Measurements from ENCODE around the gene NDOR1. TPM values are rescaled to one million over a fixed set of nuclear protein-coding genes. Genes with fewer than 3 reads are reported as not detected.

The NDOR1 gene
- total RNA-seq, 1 donor = 10.2 TPM

DNA sequence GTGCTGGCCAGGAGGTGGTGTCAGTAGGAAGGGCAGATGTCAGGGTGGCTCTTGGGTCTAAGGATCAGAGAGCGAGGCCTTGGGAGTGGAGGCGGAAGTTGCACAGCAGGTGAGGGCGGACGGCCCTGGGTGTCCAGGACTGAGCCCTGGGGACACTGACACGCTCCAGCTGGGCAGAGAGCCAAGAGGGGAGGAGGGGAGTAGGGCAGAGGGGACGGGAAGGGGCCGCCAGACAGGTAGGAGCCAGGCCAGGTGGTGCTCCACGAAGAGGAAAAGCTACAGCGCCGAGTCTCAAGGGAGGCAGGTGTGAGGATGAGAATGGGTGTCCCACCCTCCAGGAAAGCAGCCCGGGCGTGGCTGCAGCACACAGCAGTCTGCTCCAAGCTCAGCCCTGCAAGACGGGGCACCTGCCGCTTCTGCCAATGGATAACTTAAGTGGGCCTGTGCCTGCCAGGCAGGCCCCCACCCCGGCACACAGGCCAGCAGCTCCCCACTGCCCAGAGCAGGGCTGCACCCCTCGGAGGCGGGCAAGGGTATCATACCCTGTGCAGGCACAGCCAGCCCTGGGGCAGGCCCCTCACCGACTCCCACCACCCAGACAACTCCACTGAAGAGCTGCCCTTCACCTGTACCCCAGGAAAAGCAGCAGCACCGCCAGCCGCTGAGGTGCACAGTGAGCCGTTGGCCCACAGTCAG is 9.8 kb upstream of the NDOR1 start:
- no peak for DNase-seq (ENCODE audit: low read depth in 2 of 3, low spot score in 2 of 3)

DNA sequence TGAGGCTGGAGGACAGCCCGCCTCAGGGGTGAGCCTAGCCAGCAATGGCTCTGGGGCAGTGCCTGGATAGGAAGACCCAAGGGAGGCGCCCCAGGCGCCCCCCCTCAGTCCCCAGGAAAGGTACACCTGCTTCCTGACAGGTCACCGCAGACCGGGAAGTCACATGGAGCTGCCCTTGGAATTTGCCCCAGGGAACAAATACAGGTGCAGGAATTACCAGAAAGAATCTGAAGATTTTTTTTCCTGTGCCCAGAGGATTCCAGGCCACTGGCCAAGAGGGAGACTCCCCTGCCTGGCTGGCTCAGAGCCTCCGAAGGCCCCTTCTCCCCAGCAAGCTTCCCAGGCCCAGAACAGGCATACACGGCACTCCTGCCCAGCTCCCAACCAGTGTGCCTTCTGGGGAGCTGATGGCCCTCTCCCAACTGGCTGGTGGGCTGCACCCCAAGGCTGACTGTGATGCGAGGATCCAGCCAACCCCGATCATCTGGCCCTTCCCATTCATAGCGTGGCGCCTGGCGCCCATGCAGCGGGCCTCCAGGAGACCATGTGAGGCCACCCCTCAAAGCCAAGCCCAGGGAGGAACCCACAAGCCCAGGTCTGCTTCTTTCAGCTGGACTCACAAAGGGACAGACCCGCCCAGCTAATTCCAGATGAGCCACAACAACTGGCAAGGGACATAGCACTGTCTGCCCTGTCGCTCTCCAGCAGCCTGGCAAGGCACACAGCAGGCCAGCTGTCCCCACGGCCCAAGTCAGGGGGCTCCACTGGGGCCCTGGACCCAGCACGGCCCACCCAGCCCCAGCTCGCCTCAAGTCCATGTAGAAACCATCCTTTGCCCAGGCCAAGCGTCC is 7.2 kb upstream of the NDOR1 start:
- DNase-seq (ENCODE audit: low read depth in 2 of 3, low spot score in 2 of 3) = no peak

DNA sequence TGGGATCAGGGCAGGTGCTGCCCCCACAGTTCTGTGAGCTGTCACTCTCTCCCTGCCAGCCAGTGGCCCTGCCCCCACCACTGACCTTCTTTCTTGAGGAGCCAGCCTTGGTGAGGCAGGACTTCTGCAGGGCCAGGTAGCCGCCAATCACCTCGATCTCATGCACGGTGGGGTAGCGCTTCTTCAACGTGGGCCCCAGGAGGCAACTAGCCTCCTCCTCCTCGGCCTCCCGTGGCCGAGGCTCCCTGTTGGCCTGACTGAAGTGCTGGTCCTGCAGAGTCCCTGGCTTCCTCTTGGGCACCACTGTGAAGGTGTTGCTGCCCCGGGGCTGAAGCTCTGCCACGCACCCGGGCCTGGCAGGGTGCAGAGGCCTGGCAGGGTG is 6.6 kb upstream of the NDOR1 start:
- DNase-seq (ENCODE audit: low read depth in 2 of 3, low spot score in 2 of 3) = no peak

DNA sequence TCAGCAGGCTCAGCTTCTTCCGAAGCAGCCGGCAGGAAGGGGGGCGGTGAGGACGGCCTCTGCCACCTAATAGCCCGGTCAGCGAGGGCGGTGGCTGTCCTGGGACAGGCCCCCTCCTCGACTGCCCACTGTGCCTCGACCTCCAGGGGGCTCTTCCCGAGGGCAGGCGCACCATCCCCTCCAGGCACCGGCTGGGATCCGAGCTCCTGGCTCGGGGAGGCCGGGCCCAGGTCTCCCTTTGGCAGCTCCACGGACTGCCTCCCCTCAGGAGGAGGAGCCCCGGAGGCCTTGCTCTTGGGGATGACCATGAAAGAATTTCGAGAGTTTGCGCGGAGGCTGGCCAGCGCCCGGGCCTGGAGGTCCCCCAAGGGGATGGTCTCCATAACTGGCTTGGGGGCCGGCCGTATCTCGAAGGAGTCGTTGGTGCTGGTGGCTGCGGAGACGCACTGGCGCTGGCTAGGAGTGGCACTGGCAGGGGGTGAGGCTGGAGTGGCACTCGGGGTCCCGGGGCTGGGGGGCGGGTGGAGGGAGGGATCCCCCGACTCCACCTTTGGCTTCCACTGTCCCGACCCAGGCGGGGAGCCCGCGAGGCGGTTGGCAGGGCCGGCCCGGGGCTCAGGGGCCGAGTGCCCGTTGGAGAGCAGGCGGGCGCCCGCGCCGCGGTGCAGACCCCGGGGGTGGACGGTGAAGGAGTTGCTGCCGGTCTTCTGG is 5.9 kb upstream of the NDOR1 start:
- DNase-seq (ENCODE audit: low read depth in 2 of 3, low spot score in 2 of 3) = no peak

DNA sequence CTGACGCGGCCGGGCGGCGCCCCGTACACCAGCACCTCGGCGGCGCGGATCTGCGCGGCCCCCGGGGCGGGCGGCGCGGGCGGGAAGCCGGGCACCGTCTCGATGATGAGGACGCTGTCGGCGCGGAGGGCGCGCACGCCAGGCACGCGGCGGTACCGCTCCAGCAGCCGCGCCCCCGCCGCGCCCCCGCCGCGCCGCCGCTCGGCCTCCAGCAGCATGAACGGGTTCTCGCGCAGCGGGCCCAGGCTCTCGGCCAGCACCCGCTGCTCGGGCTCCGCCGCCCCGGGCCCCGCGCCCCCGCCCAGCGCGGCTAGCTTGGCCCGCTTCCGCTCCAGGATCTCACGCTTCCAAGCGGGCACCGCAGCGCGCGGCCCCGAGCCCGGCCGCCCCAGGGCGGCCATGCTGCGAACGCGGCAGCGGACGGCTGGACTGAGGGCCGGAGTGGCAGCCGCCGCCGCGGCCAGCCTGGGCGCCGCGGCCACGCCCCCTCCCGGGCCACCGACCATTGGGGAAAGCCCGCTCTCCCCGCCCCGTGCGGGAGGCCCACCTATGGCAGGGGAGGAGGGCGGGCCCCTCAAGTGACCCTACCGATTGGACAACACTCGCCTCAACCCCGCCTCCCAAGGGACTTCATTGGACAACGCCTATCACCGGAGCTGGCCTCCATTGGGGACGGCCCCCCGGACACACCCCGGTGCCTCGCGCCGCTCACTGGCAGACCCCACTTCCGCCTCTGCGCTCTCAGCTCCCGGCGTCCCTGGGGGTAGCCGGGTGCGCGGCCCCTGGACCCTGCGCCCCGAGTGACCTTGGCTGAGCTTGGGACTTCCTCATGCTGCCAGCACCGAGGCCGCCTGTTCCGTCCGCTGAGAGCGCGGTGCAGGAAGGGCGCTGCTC is 4.9 kb upstream of the NDOR1 start, which contains the start of gene TPRN:
Gene TPRN, minus strand, starts transcription at position 431 of the 894 bp plus-strand sequence. Its CDS starts 30 bp downstream, at position 401.
- DNase-seq (ENCODE audit: low read depth in 2 of 3, low spot score in 2 of 3) = peak; percentile 86 to 99 (median 98)

DNA sequence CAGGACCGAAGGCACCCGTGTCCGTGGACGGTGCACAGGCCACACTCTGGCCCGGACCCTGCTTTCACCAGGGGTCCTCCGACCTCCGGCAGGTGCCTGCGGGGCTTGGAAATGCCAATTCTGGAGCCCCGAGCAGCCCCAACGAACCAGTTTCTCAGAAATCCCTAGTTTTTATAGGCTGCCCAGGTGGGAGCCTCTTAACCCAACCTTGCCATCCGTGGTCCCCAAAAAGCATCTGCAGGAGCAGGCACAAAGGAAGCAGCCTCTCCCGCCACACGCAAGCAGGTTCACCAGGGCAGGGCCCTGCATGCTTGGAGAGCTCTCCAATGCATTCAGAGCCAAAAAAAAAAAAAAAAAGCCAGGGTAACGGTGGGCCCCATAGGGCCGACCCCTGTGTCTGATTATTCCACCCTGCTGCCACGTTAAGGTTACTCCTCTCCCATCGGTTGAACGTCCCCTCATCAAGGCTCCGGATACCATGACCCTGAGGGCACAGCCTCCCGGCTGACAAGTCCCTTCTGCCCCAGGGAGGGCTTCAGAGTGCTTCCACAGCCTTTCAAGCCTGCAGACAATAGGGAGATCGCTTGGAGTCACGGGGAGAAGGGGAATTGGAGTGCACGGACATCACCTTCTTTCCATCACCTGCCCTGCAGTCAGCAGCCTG is 4.2 kb upstream of the NDOR1 start:
- DNase-seq (ENCODE audit: low read depth in 2 of 3, low spot score in 2 of 3) = no peak

DNA sequence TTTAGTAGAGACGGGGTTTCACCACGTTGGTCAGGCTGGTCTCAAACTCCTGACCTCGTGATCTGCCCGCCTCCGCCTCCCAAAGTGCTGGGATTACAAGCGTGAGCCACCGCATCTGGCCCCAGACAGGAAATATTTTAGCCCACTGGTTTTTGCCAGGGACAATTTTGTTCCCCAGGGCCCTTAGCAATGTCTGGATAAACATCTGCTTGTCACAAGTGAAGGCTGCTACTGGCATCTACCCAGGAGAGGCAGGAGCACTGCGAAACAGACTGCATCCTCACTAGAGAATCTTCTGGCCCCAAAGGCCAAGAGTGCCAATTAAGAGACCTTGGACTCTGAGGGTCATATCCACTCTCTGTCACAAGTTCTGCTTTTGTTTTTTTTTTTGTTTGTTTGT is 2.5 kb upstream of the NDOR1 start:
- no peak for DNase-seq (ENCODE audit: low read depth in 2 of 3, low spot score in 2 of 3)

DNA sequence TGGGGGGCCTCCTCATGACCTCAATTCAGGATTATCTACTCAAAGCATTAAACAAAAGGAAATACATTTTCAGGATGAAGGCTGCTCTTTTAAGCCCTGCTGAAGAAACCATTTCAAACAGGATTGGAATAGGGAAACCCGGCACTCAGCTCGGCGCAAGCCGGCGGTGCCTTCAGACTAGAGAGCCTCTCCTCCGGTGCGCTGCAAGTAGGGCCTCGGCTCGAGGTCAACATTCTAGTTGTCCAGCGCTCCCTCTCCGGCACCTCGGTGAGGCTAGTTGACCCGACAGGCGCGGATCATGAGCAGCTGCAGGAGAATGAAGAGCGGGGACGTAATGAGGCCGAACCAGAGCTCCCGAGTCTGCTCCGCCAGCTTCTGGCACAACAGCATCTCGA is 772 bp upstream of the NDOR1 start:
- no peak for DNase-seq (ENCODE audit: low read depth in 2 of 3, low spot score in 2 of 3)

DNA sequence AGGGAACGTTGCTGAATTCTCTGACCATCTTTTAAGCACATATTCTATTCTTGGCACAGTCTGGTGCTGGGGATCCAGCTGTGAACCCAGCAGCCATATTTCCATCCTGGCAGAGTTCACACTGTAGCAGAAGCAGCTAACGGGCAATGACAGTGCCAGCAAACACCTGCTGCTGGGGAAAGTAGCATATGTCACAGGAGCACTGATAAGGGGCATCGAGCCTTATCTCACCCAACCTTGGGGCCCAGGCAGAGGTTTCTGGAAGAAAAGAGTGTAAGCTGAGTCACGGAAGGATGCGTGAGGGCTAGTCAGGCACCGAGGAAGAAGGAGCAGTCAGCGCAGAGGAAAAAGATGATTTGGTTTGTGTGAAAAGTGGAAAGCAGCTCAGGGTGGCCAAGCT is 1.1 kb downstream of the NDOR1 start:
- no peak for DNase-seq (ENCODE audit: low read depth in 2 of 3, low spot score in 2 of 3)

DNA sequence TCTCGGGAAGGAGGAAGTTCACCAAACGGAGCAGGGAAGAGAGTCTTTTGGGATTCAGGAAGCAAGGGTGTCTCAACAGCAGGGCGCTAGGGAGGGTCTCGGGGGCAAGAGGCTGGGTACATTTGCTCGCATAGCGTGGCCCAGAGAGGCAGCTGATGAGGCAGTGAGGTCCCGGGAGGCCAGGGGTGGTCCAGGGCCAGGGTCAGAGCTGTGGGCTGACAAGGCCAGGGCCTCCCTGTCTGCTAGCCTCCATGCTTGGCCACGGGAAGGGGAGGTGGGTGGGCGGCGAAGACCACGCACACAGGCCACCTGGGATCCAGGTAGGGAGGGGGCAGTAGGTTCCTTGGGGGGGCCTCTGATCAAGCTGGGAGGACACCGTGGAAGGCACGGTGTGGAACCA is 6.0 kb downstream of the NDOR1 start:
- DNase-seq (ENCODE audit: low read depth in 2 of 3, low spot score in 2 of 3) = no peak

DNA sequence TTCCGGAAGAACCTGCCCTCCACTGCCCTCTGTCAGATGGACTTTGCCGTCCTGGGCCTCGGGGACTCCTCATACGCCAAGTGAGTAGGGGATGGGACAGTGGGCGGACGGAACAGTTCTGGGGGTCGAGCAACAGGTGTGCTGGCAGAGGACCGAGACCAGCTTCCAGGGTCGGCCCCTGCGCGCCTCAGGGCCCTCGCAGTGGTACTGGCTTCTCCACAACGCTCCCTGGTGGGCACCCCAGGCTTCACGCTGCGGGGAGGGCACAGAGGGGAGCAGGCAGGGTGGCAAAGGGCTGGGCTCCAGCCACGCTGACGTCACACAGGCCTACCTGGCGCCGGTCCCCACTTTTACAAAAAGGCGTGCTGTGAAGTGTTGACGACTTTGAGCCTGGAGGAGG is 7.0 kb downstream of the NDOR1 start:
- DNase-seq (ENCODE audit: low read depth in 2 of 3, low spot score in 2 of 3) = no peak

DNA sequence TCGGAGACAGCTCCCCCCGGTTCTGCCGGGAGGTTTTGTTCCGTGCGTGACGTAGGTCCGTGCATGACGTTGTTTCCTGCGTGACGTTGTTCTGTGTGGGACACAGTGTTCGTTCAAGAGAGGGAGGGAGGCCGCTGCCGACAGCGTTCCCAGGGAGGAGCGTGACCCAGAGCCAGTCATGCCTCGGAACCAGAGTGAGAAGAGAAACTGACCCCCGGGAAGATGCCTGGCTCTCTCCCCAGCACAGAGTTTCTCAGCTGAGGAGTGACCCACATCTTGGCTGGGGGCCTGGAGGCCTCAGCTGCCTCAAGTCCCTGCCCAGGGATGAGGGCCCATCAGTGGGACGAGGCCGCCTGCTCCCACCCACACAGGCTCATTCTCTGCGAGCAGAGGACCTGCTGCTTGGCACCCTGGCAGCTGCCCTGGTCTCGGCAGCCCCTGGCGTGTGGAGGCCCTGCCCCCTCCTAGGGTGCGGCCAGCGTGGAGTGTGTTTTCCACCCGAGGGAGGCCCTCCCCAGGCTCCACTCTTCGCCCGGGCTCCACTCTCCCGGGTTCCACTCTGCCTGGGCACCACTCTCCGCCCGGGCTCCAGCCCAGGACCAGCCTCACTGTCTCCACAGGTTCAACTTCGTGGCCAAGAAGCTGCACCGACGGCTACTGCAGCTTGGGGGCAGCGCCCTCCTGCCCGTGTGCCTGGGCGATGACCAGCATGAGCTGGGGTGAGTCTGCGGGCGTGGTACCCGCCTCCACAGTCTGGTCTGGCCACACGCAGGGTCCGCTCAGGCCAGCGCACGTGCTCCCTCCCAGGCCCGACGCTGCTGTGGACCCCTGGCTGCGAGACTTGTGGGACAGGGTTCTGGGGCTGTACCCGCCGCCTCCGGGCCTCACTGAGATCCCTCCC is 7.9 kb downstream of the NDOR1 start:
- DNase-seq (ENCODE audit: low read depth in 2 of 3, low spot score in 2 of 3) = no peak

DNA sequence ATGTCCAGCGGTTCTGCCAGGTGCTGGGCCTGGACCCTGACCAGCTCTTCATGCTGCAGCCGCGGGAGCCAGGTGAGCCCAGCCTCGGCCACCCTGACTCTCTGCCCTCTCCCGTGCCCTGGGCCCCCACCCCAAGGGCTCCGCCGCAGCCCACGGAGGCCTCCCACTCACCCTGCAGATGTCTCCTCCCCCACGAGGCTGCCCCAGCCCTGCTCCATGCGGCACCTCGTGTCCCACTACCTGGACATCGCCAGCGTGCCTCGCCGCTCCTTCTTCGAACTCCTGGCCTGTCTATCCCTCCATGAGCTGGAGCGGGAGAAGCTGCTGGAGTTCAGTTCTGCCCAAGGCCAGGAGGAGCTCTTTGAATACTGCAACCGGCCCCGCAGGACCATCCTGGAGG is 9.1 kb downstream of the NDOR1 start:
- DNase-seq (ENCODE audit: low read depth in 2 of 3, low spot score in 2 of 3) = no peak

DNA sequence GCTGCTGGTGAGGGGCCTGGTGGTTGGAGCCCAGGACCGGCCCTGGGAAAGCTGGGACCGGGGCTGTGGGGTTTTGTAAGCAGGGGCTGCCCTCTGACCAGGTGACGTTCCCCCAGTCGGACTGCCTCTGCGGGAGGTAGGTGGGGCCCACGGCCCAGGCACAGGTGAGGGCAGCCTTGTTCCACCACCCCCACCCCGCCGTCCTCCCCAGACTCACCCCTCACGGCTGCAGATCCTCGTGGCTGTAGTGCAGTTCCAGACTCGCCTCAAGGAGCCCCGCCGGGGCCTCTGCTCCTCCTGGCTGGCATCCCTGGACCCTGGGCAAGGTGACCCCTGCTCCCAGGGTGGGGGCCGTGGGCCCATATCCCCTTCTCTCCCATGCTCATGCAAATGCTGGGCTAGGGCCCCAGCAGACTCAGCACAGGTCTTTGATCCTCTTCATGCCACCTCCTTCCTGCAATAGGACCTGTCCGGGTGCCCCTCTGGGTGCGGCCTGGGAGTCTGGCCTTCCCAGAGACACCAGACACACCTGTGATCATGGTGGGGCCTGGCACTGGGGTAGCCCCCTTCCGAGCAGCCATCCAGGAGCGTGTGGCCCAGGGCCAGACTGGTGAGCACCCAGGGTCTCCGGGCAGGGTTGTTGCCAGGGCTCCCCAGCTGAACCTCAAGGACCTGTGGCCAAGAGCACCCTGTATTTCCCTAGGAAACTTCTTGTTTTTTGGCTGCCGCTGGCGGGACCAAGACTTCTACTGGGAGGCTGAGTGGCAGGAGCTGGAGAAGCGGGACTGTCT is 9.9 kb downstream of the NDOR1 start:
- DNase-seq (ENCODE audit: low read depth in 2 of 3, low spot score in 2 of 3) = no peak

DNA sequence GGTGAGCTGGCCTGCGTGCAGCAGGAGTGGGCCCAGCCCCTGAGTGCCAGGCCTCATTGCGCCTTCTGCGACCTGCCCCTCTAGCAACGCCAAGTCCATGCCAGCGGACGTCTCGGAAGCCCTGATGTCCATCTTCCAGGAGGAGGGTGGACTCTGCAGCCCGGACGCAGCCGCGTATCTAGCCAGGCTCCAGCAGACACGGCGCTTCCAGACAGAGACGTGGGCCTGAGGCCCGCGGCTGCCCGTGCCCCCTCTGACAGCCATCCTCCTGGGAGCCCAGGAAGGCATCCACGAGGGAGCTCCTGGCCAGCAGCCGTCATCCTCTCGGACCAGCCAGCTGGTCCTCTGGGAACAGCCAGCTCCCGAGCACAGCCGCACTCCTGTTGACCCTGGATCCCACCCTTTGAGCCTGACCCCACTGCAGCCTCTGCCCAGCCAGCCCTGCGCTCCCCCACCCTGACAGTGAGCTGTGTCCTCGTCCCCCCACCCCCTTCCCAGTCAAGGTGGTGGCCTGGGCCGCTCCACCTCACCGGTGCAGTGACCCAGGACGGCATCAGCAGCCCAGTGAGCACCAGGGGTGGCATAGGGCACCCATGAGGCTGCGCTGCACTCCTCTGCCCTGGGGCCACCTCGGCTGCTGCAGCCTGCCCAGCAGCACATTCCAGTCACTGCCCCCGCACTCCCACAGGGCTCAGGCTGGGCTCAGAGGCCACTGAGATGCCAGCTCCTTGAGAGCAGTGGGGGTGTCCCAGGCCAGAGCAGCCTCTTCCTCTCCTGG is 10.9 kb downstream of the NDOR1 start:
- no peak for DNase-seq (ENCODE audit: low read depth in 2 of 3, low spot score in 2 of 3)

DNA sequence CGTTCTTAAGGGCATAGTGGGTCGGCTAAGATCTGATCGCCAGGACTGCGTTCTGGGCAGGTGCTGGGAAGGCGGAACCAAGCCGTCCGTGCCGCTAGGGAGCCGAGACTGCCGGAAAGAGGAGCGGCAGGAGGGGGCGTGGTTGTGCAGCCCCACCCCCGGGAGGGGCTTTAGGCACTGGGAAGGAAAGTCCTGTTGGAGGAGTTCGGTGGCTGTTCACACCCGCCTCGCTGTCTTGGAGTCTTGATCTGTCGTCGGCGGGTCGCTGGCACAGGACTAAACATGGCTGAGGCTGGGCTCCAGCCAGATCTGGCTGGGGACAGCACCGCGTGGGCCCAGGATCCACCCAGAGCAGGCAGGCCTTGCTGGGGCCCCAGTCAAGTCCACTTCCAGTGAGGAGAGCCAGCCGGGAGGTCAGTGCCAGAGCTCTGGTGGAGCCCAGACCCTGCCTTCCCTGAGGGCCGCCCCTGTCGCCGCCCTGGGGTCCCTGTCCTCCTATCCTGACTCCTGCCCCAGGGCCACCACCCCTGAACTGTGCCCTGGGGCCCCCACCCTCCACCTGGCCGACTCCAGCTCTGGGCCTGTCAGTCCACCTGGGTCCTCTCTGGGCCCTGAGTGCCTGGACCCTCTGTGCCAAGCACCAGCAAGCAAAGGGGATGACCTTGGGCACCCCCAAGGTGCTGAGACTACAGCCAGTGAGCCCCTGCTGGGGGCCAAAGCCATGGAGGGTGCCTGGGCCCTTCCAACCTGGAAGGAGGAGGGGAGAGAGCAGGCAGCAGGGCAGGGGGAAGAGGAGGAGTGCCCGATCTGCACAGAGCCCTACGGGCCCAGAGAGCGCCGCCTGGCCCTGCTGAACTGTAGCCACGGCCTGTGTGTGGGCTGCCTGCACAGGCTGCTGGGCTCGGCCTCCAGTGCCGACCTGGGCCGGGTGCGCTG is 12.0 kb downstream of the NDOR1 start:
- DNase-seq (ENCODE audit: low read depth in 2 of 3, low spot score in 2 of 3) = no peak

All from hematopoietic multipotent progenitor cell (in vitro differentiated cells).